Fibroblast of pulmonary artery (primary cell): ENCODE results near the gene ZC3H12D.

Source experiments
- DNase-seq: peaks from one replicate; pipeline ENCODE4 v3.0.0-alpha.2; 2010; ENCODE audit warnings: low read depth
- H3K4me3 ChIP-seq: replicated peaks from 2 replicates; pipeline ENCODE4 v1.5.1; 2011; ENCODE audit warnings: low read depth, mild to moderate bottlenecking, control low read depth, low read length, moderate library complexity
- TF ChIP-seq, protein P1 (sequence below): IDR thresholded peaks from 2 replicates; pipeline ENCODE4 v1.5.1; 2011; ENCODE audit warnings: mild to moderate bottlenecking, control low read depth, low read length, inconsistent platforms; ENCODE audit errors: missing control alignments

ZC3H12D gene

DNA sequence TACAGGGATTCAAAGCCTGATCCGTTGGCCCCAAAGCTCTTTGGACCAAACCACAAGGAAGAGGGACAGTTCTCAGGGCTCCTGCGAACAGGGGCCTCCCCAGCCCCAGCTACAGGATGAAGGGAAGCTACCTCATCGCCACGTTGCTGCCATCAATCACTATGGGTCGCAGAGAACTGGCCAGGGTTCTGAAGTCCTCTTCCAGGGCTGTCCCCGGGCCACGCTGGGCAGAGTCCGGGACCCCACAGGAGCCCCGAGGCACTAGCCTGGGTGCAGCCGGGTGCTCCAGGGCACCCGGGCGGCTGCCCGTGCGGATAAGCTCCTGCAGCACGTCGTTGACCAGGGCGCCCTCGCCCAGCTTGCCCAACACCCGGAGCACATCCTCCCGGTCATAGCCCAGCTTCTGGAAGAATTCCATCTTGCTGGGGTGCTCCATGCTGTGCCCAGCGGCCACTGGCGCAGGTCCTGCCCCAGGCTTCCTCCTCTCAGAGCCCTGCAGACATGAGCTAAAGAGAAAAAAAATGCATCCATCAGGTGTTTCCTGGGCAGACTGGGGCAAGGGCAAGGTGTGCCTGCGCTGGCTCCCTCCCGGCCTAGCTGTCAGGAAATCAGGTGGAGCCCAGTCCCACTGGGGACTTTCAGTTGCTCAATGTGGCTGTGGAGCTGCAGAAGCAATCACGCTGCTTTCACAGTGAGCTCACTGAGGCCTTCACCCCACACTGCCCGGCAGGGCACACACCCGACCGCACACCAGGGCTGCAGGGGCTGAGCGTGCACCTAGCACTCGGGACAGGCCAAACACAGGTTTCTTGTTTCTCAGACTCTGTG lies 10.5 kb downstream of the ZC3H12D start:
- no peak overlapping the region for H3K4me3 ChIP-seq
- DNase-seq = no peak

DNA sequence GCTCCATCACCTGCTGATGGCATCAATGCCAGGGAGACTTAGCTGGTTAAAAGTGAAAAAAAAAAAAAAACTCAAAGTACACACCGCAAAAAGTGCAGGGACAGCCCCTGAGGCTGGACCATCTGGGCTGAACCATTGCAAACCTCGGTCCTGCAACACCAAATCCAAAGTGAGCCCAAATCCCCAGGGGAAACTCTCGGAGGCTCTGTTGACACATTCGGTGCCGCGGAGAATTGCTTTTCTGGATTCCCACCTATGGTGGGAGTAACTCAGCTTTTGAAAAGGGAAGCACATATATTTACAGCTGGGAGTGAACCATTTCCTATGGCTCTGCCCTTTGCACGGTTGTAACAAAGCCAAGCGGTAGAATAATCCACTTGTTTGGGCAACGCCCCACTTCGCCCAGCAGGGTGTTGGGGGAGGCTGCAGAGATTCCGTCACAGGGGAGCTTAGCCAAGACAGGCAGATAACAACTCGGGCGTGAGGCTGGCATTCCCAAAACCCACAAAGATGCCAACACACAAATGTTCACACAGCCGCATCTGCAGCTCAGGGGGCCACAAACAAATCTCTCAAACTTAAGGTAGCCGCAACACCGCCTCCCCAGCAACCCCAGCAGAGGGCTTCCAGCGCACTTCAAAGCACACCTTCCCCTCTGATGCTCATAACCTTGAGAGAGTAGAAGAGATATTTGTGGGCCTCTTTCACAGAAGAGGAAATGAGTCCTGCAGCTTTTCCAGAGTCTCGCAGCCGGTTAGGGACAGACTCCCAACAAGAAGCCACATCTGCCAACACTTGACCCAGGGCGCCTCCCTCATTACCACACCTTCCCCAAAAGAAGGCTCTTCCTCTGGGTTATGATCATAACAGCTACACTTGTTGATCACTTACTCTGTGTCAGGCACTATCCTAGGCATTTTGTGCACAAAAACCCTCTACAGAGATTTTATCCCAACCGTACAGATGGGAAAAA lies 11.4 kb downstream of the ZC3H12D start:
- H3K4me3 ChIP-seq = no peak overlapping the region

More for the DNA sequence above, 10.5 kb downstream of the ZC3H12D start:
- TF ChIP-seq, protein P1, sequence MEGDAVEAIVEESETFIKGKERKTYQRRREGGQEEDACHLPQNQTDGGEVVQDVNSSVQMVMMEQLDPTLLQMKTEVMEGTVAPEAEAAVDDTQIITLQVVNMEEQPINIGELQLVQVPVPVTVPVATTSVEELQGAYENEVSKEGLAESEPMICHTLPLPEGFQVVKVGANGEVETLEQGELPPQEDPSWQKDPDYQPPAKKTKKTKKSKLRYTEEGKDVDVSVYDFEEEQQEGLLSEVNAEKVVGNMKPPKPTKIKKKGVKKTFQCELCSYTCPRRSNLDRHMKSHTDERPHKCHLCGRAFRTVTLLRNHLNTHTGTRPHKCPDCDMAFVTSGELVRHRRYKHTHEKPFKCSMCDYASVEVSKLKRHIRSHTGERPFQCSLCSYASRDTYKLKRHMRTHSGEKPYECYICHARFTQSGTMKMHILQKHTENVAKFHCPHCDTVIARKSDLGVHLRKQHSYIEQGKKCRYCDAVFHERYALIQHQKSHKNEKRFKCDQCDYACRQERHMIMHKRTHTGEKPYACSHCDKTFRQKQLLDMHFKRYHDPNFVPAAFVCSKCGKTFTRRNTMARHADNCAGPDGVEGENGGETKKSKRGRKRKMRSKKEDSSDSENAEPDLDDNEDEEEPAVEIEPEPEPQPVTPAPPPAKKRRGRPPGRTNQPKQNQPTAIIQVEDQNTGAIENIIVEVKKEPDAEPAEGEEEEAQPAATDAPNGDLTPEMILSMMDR = no peak

DNA sequence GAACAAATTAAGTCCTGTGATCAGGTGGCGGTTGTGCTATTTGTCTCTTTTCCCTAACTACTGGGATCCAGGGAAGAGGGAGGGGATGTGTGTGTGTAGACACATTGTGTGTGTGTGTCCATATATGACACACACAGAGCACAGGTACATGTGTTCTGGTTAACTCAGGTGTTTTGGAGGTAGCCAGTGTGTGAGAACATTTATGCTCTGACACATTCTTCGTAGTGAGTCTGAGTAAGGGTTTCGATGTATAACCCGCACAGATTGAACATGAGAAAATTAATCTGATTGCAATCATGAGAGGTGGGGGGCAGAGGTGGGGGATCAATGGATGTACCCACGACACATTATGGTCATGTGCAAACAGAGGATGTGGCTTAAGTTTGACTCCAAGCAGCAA lies 12.6 kb downstream of the ZC3H12D start:
- H3K4me3 ChIP-seq = no peak overlapping the region
- no peak for DNase-seq
- TF ChIP-seq, protein P1 = no peak

More for the DNA sequence above, 11.4 kb downstream of the ZC3H12D start:
- TF ChIP-seq, protein P1 = no peak
- no peak for DNase-seq

DNA sequence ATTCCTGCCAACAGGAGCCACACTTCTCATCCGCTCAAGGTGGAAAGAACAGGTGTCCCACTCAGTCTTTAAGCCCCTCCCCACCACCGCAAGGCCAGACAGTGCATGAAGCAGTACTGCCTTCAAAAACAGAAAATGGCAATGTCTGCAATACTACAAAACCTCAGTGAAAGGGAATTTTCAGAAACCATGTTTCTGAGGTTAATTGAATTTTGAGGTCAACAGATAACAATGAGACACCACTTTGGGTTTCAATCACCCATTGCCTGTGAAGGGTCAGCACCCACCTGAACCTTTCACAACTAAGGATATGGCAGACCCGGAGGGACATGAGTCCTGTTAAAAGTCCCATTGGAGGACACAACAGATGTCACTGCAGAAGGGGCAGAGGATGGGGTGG lies 13.0 kb downstream of the ZC3H12D start:
- DNase-seq = no peak
- no peak overlapping the region for H3K4me3 ChIP-seq
- TF ChIP-seq, protein P1 = no peak

DNA sequence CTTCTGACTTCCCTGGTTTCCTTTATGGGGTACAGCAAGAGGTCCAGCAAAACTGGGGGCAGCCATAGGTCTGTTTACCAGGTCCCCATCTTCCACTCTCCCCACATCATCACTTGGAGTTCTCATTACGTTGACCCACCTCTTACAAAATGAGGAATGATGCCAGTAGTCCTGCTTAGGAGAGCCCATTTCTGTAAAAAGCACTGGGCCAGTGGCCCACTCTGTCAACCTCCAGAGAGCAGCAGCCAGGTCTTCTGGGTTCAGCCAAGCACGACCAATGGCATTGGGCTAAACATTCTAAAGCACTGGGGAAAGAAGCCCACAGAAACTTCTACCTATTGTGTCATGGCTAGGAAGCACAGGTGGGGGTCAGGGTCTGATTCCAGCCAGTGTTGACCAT lies 13.9 kb downstream of the ZC3H12D start:
- no peak overlapping the region for H3K4me3 ChIP-seq
- DNase-seq = no peak
- TF ChIP-seq, protein P1 = no peak

DNA sequence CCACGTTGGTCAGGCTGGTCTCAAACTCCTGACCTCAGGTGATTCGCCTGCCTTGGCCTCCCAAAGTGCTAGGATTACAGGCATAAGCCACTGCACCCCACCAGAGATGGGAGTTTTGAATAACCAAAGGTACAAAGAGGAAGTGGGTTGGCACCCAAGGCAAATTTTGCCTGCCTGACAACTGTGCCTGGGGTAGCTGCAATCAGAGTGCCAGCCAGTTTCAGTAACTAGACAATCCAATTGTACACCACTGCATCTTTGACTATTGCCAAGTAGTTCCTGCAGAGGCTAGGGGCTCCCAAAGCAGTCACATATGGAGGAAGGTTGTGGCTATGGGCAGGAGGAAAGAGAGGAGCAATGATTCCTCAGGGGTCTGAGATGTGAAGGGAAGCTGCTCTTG lies 16.6 kb downstream of the ZC3H12D start:
- no peak for DNase-seq
- H3K4me3 ChIP-seq = no peak overlapping the region
- TF ChIP-seq, protein P1 = no peak
